H1 (cell line): ENCODE measurements around the gene FMNL2. TPM values are rescaled to one million over a fixed set of nuclear protein-coding genes. Genes with fewer than 3 reads are reported as not detected.

ENCODE experiments used
- CTCF ChIA-PET: fragments of 300-600 bp; sonication (Branson Sonifier 250); formaldehyde crosslinking; loops from one replicate; lab custom pipeline; 2021; ENCODE audit not compliant: partially characterized antibody; lab: Charles Lee
- POLR2A ChIA-PET: fragments of 300-600 bp; sonication (Branson Sonifier 250); formaldehyde crosslinking; loops from one replicate; lab custom pipeline; 2021; ENCODE audit warnings: inconsistent platforms; ENCODE audit not compliant: partially characterized antibody; lab: Charles Lee
- DNase-seq, 2 experiments: peaks; one replicate each; pipeline versions ENCODE4 v3.0.0 to v3.0.0-alpha.2; 2010 to 2022; ENCODE audit warnings: low spot score in 2 of 2, low read depth in 1 of 2, mixed read lengths in 1 of 2
- FAIRE-seq: peaks from 2 replicates; lab custom pipeline; 2011; peaks lifted over from hg19 to GRCh38; lab: Jason Lieb, UNC
- H2AFZ ChIP-seq: 2 replicates; pipeline ENCODE4 v1.8.1; 2012; ENCODE audit warnings: low read length, inconsistent platforms
- H2AK5ac ChIP-seq: 2 replicates; pipeline ENCODE4 v1.6.1; 2013; ENCODE audit warnings: low read depth, low read length
- H2BK120ac ChIP-seq: replicated peaks from 2 replicates; pipeline ENCODE3; 2013; ENCODE audit warnings: low read depth, low read length, inconsistent platforms
- H2BK12ac ChIP-seq: 2 replicates; pipeline ENCODE4 v1.6.1; 2013; ENCODE audit warnings: low read depth, low read length
- H2BK15ac ChIP-seq: 2 replicates; pipeline ENCODE4 v1.6.1; 2013; ENCODE audit warnings: low read length
- H2BK20ac ChIP-seq: 2 replicates; pipeline ENCODE4 v1.6.1; 2013; ENCODE audit warnings: low read length
- H2BK5ac ChIP-seq: 2 replicates; pipeline ENCODE4 v1.6.1; 2013; ENCODE audit warnings: low read depth, low read length
- H3K14ac ChIP-seq: 2 replicates; pipeline ENCODE4 v1.6.1; 2013; ENCODE audit warnings: inconsistent platforms; ENCODE audit not compliant: insufficient read length
- H3K18ac ChIP-seq: 2 replicates; pipeline ENCODE4 v1.6.1; 2013; ENCODE audit warnings: low read length; ENCODE audit errors: extremely low read depth
- H3K23ac ChIP-seq: 2 replicates; pipeline ENCODE4 v1.6.1; 2013; ENCODE audit warnings: inconsistent platforms; ENCODE audit not compliant: insufficient read length
- H3K23me2 ChIP-seq: 2 replicates; pipeline ENCODE4 v1.6.1; 2013; ENCODE audit warnings: low read depth, low read length
- H3K27ac ChIP-seq: 2 replicates; pipeline ENCODE4 v1.6.1; 2011; ENCODE audit warnings: low read depth, low read length, inconsistent platforms
- H3K27me3 ChIP-seq, 4 experiments: replicated peaks in 1 of 4; 1 replicate in 1 of 4; 2 replicates in 3 of 4; pipeline versions ENCODE4 v1.6.1 to v1.8.1; 2011 to 2013; ENCODE audit warnings: low read length in 3 of 4, mild to moderate bottlenecking in 3 of 4, inconsistent platforms in 2 of 4, mixed read lengths in 2 of 4, moderate library complexity in 1 of 4; ENCODE audit not compliant: control insufficient read depth in 3 of 4, insufficient read depth in 3 of 4; ENCODE audit errors: extremely low read depth in 1 of 4
- H3K36me3 ChIP-seq, 4 experiments: 2 replicates each; pipeline versions ENCODE4 v1.6.1 to v1.8.1; 2011 to 2013; ENCODE audit warnings: mild to moderate bottlenecking in 4 of 4, low read length in 3 of 4, moderate library complexity in 2 of 4, control low read depth in 1 of 4, inconsistent platforms in 1 of 4; ENCODE audit not compliant: insufficient read depth in 4 of 4, control insufficient read depth in 2 of 4
- H3K4ac ChIP-seq: replicated peaks from 2 replicates; pipeline ENCODE3; 2013; ENCODE audit warnings: low read length, low read depth, mixed read lengths, inconsistent platforms; ENCODE audit not compliant: insufficient read length
- H3K4me1 ChIP-seq, 4 experiments: replicated peaks in 1 of 4; 1 replicate in 1 of 4; 2 replicates in 3 of 4; pipeline versions ENCODE4 v1.6.1 to v1.8.1; 2011 to 2013; ENCODE audit warnings: low read length in 3 of 4, inconsistent platforms in 2 of 4, mixed read lengths in 1 of 4; ENCODE audit not compliant: insufficient read depth in 4 of 4, control insufficient read depth in 3 of 4
- H3K4me2 ChIP-seq, 2 experiments: 2 replicates each; pipeline versions ENCODE4 v1.6.1 to v1.8.1; 2011 to 2013; ENCODE audit warnings: low read depth in 2 of 2, low read length in 2 of 2, control low read depth in 1 of 2, inconsistent platforms in 1 of 2, mild to moderate bottlenecking in 1 of 2; ENCODE audit not compliant: insufficient read depth in 1 of 2
- H3K4me3 ChIP-seq, 4 experiments: fragments of 200-600, 300-600 bp in 1 of 4; sonication (generic), shearing (Covaris generic), sonication (Bioruptor Twin) in 1 of 4; 2 replicates each; pipeline versions ENCODE4 v1.5.1 to v1.8.1; 2011 to 2016; ENCODE audit warnings: low read length in 4 of 4, low read depth in 3 of 4, control low read depth in 2 of 4, inconsistent platforms in 2 of 4, mild to moderate bottlenecking in 2 of 4, mixed read lengths in 1 of 4, moderate library complexity in 1 of 4; ENCODE audit not compliant: insufficient read depth in 2 of 4; ENCODE audit errors: extremely low read depth in 1 of 4
- H3K56ac ChIP-seq: replicated peaks from 2 replicates; pipeline ENCODE3; 2013; ENCODE audit warnings: low read depth, mild to moderate bottlenecking, mixed read lengths, low read length, inconsistent platforms; ENCODE audit not compliant: insufficient read length
- H3K79me1 ChIP-seq: 2 replicates; pipeline ENCODE4 v1.6.1; 2013; ENCODE audit warnings: low read depth, low read length, control low read depth
- H3K79me2 ChIP-seq, 2 experiments: 2 replicates each; pipeline versions ENCODE4 v1.6.1 to v1.8.1; 2012 to 2013; ENCODE audit warnings: low read length in 2 of 2, mild to moderate bottlenecking in 2 of 2, inconsistent platforms in 1 of 2; ENCODE audit not compliant: insufficient read depth in 2 of 2, control insufficient read depth in 1 of 2
- H3K9ac ChIP-seq, 4 experiments: replicated peaks in 1 of 4; 1 replicate in 1 of 4; 2 replicates in 3 of 4; pipeline versions ENCODE4 v1.6.1 to v1.8.1; 2011 to 2013; ENCODE audit warnings: low read depth in 3 of 4, low read length in 3 of 4, control low read depth in 2 of 4, mild to moderate bottlenecking in 2 of 4, moderate library complexity in 2 of 4, inconsistent platforms in 1 of 4; ENCODE audit errors: extremely low read depth in 1 of 4
- H3K9me3 ChIP-seq, 2 experiments: 2 replicates each; pipeline versions ENCODE4 v1.6.1 to v1.8.1; 2012 to 2013; ENCODE audit warnings: mild to moderate bottlenecking in 2 of 2, moderate library complexity in 2 of 2, control low read depth in 1 of 2, inconsistent platforms in 1 of 2, low read depth in 1 of 2, low read length in 1 of 2, mixed read lengths in 1 of 2; ENCODE audit not compliant: insufficient read depth in 2 of 2
- H4K20me1 ChIP-seq, 2 experiments: replicated peaks in 1 of 2; 2 replicates each; pipeline versions ENCODE3 to v1.8.1; 2011 to 2013; ENCODE audit warnings: inconsistent platforms in 2 of 2, low read length in 2 of 2, mild to moderate bottlenecking in 1 of 2; ENCODE audit not compliant: insufficient read depth in 2 of 2, control insufficient read depth in 1 of 2
- H4K5ac ChIP-seq: 2 replicates; pipeline ENCODE4 v1.6.1; 2013; ENCODE audit warnings: low read length, low read depth, mixed read lengths, inconsistent platforms; ENCODE audit not compliant: insufficient read length
- H4K8ac ChIP-seq: 2 replicates; pipeline ENCODE4 v1.8.0; 2013; ENCODE audit warnings: mild to moderate bottlenecking, moderate library complexity, low read length, inconsistent platforms; ENCODE audit not compliant: insufficient read depth; ENCODE audit errors: extremely low read depth
- H4K91ac ChIP-seq: replicated peaks from 2 replicates; pipeline ENCODE3; 2013; ENCODE audit warnings: low read length, mixed read lengths, inconsistent platforms; ENCODE audit not compliant: insufficient read length
- NRF1 ChIP-seq: IDR thresholded peaks from 2 replicates; pipeline ENCODE4 v1.6.1; 2011; ENCODE audit warnings: mild to moderate bottlenecking, low read depth, low read length, improper control_type of control experiment
- POLR2A ChIP-seq, 2 experiments: IDR thresholded peaks; 1 replicate in 1 of 2; 2 replicates in 1 of 2; pipeline ENCODE4 v1.6.1; 2011; ENCODE audit warnings: low read depth in 2 of 2, low read length in 2 of 2, mild to moderate bottlenecking in 2 of 2; ENCODE audit errors: control extremely low read depth in 1 of 2
- TAF1 ChIP-seq: IDR thresholded peaks from 2 replicates; pipeline ENCODE4 v1.6.1; 2011; ENCODE audit warnings: mild to moderate bottlenecking, low read depth, low read length
- TEAD4 ChIP-seq: IDR thresholded peaks from 2 replicates; pipeline ENCODE4 v1.6.1; 2012; ENCODE audit warnings: low read depth, low read length, inconsistent platforms, mixed read lengths
- WGBS, 2 experiments: shearing (Covaris generic) in 1 of 2; methylation state at CpG; one replicate each; pipeline versions ENCODE4 v1.1.6 to v1.1.7; 2013 to 2015; ENCODE audit warnings: low lambda C conversion rate in 2 of 2, mixed read lengths in 2 of 2, inconsistent platforms in 1 of 2, low coverage in 1 of 2, missing lambda C conversion rate in 1 of 2; ENCODE audit not compliant: insufficient replicate concordance in 2 of 2, insufficient coverage in 1 of 2, insufficient read length in 1 of 2; ENCODE audit errors: extremely low coverage in 1 of 2, missing lambda C conversion rate in 1 of 2; 5-methylcytosine and 5-hydroxymethylcytosine counted together
- polyA plus RNA-seq, 7 experiments: library from polyadenylated mRNA; depleted of rRNA in 3 of 7; stranded (reverse) in 5 of 7; unstranded in 2 of 7; fragments of >200 nt in 5 of 7; fragments of 200-250 nt in 2 of 7; gene quantifications; 1 replicate in 5 of 7; 2 replicates in 1 of 7; 4 replicates in 1 of 7; pipeline versions ENCODE4 v1.2.1 to v1.2.3, GENCODE V29; 2011 to 2013; ENCODE audit warnings: missing spikeins in 2 of 7, mixed read lengths in 2 of 7
- total RNA-seq: library from RNA; stranded (reverse); fragmentation: NEBNext Ultra II Directional; extraction: Animal tissue kit (Norgen Biotek cat#: 25700); gene quantifications from 2 replicates; pipeline ENCODE4 v1.2.1, GENCODE V29; 2021

FMNL2 gene
- total and polyA plus RNA-seq, 2 of the 8 experiments (the other 6 are each of a cell fraction or from before 2014, with no cell fraction given), result 15.5 to 45.1 TPM

GRCh38 chr2:152452256-152452973 is 117.4 kb downstream of the FMNL2 start:
- H2AK5ac ChIP-seq, result no peak overlapping the region
- H3K9me3 ChIP-seq, result no peaks in the 10 kb centered on the region
- peak in 1 of 2 experiments; percentile 59 for DNase-seq

More at GRCh38 chr2:152452256-152452973, 117.4 kb downstream of the FMNL2 start:
- WGBS, 2 experiments, result 26% methylated on average over 13 of the region's 13 CpGs; no CpG with 5 or more reads in 1 of the 2 experiments
- Histone ChIP-seq H3K56ac (peak overlapping the region; percentile 3), H3K27ac (peak overlapping the region; percentile 77), H2AFZ (no peak overlapping the region), H3K27me3 (no peaks in the 10 kb centered on the region), H3K4me2 (peak overlapping the region; percentile 54 to 67), H2BK20ac (peak overlapping the region; percentile 29; the same call in 1 of the 2 replicates), H4K20me1 (peaks cover 0 to 2% of the 10 kb centered on the region in 2 experiments), H4K8ac (no peak overlapping the region; the same call in 1 of the 2 replicates), H3K79me1 (peaks cover 6% of the 10 kb centered on the region; the same call in 1 of the 2 replicates), H3K4me3 (peak overlapping the region in 2 of 4 experiments; percentile 1 to 44; a peak in 3 of 8 replicates), H3K4ac (no peak overlapping the region), H3K9ac (peak overlapping the region in 2 of 4 experiments; percentile 5 to 24; a peak in 2 of 7 replicates), H2BK5ac (peak overlapping the region; percentile 69), H2BK12ac (peak overlapping the region; percentile 77; the same call in 1 of the 2 replicates), H3K4me1 (peaks cover 13 to 34% (median 23%) of the 10 kb centered on the region in 4 experiments; a peak in 6 of 7 replicates), H2BK15ac (no peak overlapping the region), H4K91ac (peak overlapping the region; percentile 12), H3K18ac (peak overlapping the region; percentile 64; the same call in 1 of the 2 replicates), H3K36me3 (no peaks in the 10 kb centered on the region), H3K23ac (no peak overlapping the region), H2BK120ac (peak overlapping the region; percentile 35), H3K14ac (no peak overlapping the region), H4K5ac (peak overlapping the region; percentile 20), H3K23me2 (peaks cover 3% of the 10 kb centered on the region; the same call in 1 of the 2 replicates), H3K79me2 (peaks cover 0 to 82% of the 10 kb centered on the region in 2 experiments; a peak in 3 of 4 replicates)
- ChIA-PET CTCF (interaction anchor here (1.3 kb wide), 1 partner anchor 103 kb away, joined by 3 read pairs; no protein-coding TSS in a partner anchor), POLR2A (interaction anchor here (1.0 to 4.8 kb wide), 8 partner anchors 16 to 276 kb away, joined by 3 to 24 read pairs (median 3); no protein-coding TSS in a partner anchor)
- peak in 1 of 2 experiments; percentile 12; a peak in 1 of 3 replicates for TF ChIP-seq POLR2A (IDR thresholded peaks at IDR 0.05; ENCODE audit: control extremely low read depth in 1 of 2, low read depth in 2 of 2, low read length in 2 of 2)
- no peak for TF ChIP-seq NRF1
- TF ChIP-seq TEAD4, result 0 out of 2 replicates have a peak, but pooled peaks have one; percentile 31
- 0 out of 2 replicates have a peak, but pooled peaks have one; percentile 46 for TF ChIP-seq TAF1
- peak; percentile 19 for FAIRE-seq
